ENCODE measurements around the gene NT5M.

NT5M gene

GRCh38 chr17:17303847-17304490, 796 bp downstream of the NT5M start:
- DNase-seq (ENCODE audit: low spot score): peak; percentile 48

GRCh38 chr17:17304521-17304985, 1.4 kb downstream of the NT5M start:
- DNase-seq (ENCODE audit: low spot score): peak; percentile 88

- peak; percentile 70 for DNase-seq (ENCODE audit: low spot score)
Measured at GRCh38 chr17:17305281-17305801, 2.2 kb downstream of the NT5M start.

- no peak for DNase-seq (ENCODE audit: low spot score)
Measured at GRCh38 chr17:17309356-17309755, 6.2 kb downstream of the NT5M start.

GRCh38 chr17:17313350-17313991, 10.3 kb downstream of the NT5M start:
- DNase-seq (ENCODE audit: low spot score): peak; percentile 68

- no peak for DNase-seq (ENCODE audit: low spot score)
Measured at GRCh38 chr17:17314501-17315071, 11.4 kb downstream of the NT5M start.

GRCh38 chr17:17315142-17315821, 12.1 kb downstream of the NT5M start:
- no peak for DNase-seq (ENCODE audit: low spot score)

- DNase-seq (ENCODE audit: low spot score): no peak
Measured at GRCh38 chr17:17320188-17320910, 17.2 kb downstream of the NT5M start.

- no peak for DNase-seq (ENCODE audit: low spot score)
Measured at GRCh38 chr17:17320911-17321220, 17.7 kb downstream of the NT5M start.

GRCh38 chr17:17321356-17322025, 18.3 kb downstream of the NT5M start:
- no peak for DNase-seq (ENCODE audit: low spot score)

- no peak for DNase-seq (ENCODE audit: low spot score)
Measured at GRCh38 chr17:17322516-17323510, 19.6 kb downstream of the NT5M start.

- no peak for DNase-seq (ENCODE audit: low spot score)
Measured at GRCh38 chr17:17324616-17325015, 21.4 kb downstream of the NT5M start.

- no peak for DNase-seq (ENCODE audit: low spot score)
Measured at GRCh38 chr17:17325228-17325627, 22.1 kb downstream of the NT5M start.

- DNase-seq (ENCODE audit: low spot score): no peak
Measured at GRCh38 chr17:17325816-17326215, 22.6 kb downstream of the NT5M start.

GRCh38 chr17:17326275-17326875, 23.2 kb downstream of the NT5M start:
- no peak for DNase-seq (ENCODE audit: low spot score)

- DNase-seq (ENCODE audit: low spot score): no peak
Measured at GRCh38 chr17:17328251-17328650, 25.1 kb downstream of the NT5M start.

- no peak for DNase-seq (ENCODE audit: low spot score)
Measured at GRCh38 chr17:17341452-17341851, 38.3 kb downstream of the NT5M start.

GRCh38 chr17:17342242-17342945, 39.2 kb downstream of the NT5M start:
- no peak for DNase-seq (ENCODE audit: low spot score)

GRCh38 chr17:17343160-17343735, 40.1 kb downstream of the NT5M start:
- no peak for DNase-seq (ENCODE audit: low spot score)

All from hematopoietic multipotent progenitor cell treated with erythropoietin and hydrocortisone succinate and interleukin-3 and kit ligand, for 15 days (in vitro differentiated cells).